ENCODE results near the gene SIRPA.

SIRPA gene

DNA sequence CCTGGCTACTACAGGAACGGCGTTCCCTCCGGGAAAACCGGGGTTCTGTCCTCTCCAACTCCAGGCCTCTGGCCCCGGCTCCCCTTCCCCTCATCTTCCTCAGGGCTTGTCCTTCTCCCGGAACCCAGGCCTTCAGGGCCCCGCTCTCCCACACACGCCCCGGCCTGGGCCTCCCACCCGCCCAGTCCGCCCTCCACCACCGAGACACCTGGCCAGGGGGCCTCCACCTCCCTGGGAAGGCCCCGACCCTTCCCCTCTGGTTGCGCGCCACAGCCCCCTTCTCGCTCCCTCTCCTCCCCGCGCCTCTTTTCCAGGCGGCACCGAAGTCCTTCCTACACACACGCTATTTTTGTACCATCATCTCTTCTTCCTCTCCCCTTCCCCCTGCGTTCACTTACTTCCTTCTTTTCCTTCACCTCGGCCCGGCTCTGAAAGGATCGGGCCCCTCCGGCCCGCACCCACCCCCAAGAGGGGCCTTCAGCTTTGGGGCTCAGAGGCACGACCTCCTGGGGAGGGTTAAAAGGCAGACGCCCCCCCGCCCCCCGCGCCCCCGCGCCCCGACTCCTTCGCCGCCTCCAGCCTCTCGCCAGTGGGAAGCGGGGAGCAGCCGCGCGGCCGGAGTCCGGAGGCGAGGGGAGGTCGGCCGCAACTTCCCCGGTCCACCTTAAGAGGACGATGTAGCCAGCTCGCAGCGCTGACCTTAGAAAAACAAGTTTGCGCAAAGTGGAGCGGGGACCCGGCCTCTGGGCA lies 1.3 kb upstream of the SIRPA start:
- no peaks in the 10 kb centered on the region for H3K27me3 ChIP-seq
- H3K27ac ChIP-seq: peak overlapping the region; percentile 100
- H3K9me3 ChIP-seq: no peaks in the 10 kb centered on the region
- H3K4me1 ChIP-seq (ENCODE audit: control insufficient read depth in 1 of 2, insufficient read depth in 1 of 2, low read depth in 1 of 2, low read length in 1 of 2): peaks cover 77 to 79% of the 10 kb centered on the region in 2 experiments
- H3K4me3 ChIP-seq (ENCODE audit: low read depth in 1 of 2, low read length in 1 of 2): peak overlapping the region; percentile 93 to 100
- H3K36me3 ChIP-seq: peaks cover 26% of the 10 kb centered on the region
- TF ChIP-seq, protein P1, sequence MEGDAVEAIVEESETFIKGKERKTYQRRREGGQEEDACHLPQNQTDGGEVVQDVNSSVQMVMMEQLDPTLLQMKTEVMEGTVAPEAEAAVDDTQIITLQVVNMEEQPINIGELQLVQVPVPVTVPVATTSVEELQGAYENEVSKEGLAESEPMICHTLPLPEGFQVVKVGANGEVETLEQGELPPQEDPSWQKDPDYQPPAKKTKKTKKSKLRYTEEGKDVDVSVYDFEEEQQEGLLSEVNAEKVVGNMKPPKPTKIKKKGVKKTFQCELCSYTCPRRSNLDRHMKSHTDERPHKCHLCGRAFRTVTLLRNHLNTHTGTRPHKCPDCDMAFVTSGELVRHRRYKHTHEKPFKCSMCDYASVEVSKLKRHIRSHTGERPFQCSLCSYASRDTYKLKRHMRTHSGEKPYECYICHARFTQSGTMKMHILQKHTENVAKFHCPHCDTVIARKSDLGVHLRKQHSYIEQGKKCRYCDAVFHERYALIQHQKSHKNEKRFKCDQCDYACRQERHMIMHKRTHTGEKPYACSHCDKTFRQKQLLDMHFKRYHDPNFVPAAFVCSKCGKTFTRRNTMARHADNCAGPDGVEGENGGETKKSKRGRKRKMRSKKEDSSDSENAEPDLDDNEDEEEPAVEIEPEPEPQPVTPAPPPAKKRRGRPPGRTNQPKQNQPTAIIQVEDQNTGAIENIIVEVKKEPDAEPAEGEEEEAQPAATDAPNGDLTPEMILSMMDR (IDR thresholded peaks at IDR 0.05): peak; percentile 40

DNA sequence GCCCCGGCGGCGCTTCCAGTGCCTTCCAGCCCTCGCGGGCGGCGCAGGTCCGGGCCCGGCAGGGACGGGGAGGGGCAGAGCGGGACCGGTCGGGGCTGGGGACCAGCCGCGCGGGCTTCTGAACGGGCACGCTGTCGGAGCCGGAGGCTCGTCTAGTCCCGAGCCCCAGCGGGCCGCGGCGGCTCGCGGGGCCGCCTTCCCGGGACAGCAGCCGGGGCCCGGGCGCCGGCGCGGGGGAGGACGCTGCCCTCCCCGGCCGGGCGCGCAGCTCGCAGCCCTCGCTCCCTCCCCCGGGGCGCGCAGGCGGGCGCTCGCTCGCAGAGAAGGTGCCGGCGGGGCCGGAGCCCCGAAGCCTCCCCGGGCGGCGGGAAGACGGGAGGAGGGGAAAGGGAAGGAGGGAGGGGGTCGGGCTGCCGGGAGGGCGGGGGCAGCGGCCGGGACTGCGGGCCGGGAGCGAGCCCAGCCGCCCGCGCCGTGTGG lies 696 bp upstream of the SIRPA start:
- peaks cover 32% of the 10 kb centered on the region for H3K36me3 ChIP-seq
- H3K4me3 ChIP-seq (ENCODE audit: low read depth in 1 of 2, low read length in 1 of 2): peak overlapping the region; percentile 93 to 100
- peaks cover 77 to 79% of the 10 kb centered on the region in 2 experiments for H3K4me1 ChIP-seq (ENCODE audit: control insufficient read depth in 1 of 2, insufficient read depth in 1 of 2, low read depth in 1 of 2, low read length in 1 of 2)
- H3K27me3 ChIP-seq: no peaks in the 10 kb centered on the region
- H3K9me3 ChIP-seq: no peaks in the 10 kb centered on the region
- peak overlapping the region; percentile 100 for H3K27ac ChIP-seq
- TF ChIP-seq, protein P1 (IDR thresholded peaks at IDR 0.05): peak; percentile 7

DNA sequence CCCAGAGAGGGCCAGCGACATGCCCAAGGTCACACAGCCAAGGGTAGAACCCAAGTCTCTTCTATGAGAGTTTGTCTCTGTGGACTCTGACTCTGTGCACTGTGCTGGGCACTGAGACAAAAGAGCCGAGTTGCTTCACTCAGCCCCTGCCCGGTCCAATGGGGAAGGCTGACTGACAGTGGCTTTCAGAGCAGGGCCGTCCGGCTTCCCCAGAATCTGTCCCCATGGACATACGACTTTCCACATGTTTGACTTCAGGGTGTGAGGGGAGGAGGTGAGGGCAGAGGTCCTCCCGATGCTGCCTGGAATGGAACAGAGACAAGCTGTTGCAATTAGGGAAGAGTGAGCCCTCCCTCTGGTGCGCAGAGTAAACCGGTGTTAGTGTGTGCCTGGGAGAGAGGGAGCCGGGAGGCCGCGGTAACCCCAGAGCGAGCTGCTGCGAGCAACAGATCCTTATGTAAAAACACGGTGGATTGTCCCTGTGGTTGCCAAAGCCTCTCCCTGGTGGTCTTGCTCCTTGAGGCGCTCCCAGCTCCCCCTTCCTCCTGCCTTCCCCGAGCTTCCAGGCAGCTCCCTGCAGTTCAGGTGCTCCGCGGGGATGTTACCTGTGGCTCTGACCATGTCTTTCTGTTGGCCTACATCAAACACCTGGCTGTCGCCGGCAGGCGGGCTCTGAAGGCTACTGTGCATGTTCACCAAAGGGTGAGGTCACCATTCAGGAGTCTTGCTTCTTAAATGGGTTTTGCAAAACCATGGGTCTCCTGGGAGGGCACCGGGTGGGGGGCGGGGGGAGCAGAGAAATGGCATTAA lies 672 bp downstream of the SIRPA start:
- TF ChIP-seq, protein P1 (IDR thresholded peaks at IDR 0.05): no peak
- H3K4me3 ChIP-seq (ENCODE audit: low read depth in 1 of 2, low read length in 1 of 2): peak overlapping the region; percentile 93 to 100
- peaks cover 31% of the 10 kb centered on the region for H3K36me3 ChIP-seq
- peaks cover 72 to 77% of the 10 kb centered on the region in 2 experiments for H3K4me1 ChIP-seq (ENCODE audit: control insufficient read depth in 1 of 2, insufficient read depth in 1 of 2, low read depth in 1 of 2, low read length in 1 of 2)
- no peaks in the 10 kb centered on the region for H3K9me3 ChIP-seq
- no peaks in the 10 kb centered on the region for H3K27me3 ChIP-seq
- H3K27ac ChIP-seq: peak overlapping the region; percentile 100

DNA sequence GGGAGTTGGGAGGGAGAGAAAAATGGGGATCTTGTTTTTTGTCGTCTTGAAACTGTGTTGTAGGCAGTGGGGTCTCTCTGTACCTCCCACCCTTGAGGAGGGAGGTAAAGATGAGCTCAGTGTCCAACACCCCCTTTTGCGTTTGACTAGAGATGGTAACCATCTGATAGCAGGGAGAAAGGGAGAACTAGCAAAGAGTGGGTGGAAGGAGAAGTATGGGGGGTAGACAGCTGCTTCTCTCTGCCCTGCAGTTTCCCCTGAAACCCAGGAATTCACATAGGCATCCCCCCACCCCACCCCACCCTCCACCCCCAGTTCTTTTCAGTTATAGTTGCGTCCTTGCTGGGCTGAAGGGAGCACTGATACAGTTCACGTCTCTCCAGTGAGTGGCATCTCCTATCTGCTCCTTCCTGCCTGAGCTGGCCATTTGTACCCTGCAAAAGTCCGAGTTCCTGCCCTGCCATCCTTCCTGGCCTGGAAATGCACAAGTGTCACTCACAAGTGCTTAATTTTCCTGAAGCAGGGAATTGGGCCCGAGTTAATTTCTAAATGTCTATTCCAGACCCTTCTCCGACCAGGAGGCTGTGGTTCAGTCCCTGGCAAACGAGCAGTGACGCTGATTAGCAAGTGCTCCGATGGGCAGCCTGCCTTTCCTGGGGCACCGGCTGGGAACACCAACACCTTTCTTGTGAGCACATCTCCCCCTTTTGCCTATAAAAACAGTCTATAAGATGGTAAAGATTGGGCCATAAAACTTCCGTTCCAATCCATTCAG lies 1.5 kb downstream of the SIRPA start:
- Histone ChIP-seq H3K27me3 (no peaks in the 10 kb centered on the region), H3K9me3 (no peaks in the 10 kb centered on the region), H3K4me3 (ENCODE audit: low read depth in 1 of 2, low read length in 1 of 2) (peak overlapping the region; percentile 93 to 100), H3K4me1 (ENCODE audit: control insufficient read depth in 1 of 2, insufficient read depth in 1 of 2, low read depth in 1 of 2, low read length in 1 of 2) (peaks cover 65 to 69% of the 10 kb centered on the region in 2 experiments), H3K36me3 (peaks cover 37% of the 10 kb centered on the region), H3K27ac (peak overlapping the region; percentile 100)
- TF ChIP-seq, protein P1 (IDR thresholded peaks at IDR 0.05): no peak

DNA sequence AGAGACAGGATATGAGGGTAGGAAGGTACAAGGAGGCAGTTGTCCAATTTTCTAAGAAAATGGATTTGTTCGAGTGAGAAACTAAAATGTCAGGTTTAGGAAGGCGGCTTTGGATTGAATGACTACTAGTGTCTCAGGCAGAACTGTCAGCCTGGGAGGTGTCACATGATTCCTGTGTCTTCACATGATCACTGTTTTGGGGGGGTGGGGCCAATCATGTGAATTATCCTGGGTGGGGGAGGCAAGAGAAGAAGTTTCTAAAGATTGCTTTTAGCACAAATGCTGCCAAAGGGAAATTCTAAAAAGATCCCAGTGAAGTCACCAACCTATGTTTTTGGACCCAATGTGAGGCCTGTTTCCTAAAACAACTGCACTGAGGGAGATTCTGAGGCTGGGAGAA lies 2.3 kb downstream of the SIRPA start:
- Histone ChIP-seq H3K4me3 (ENCODE audit: low read depth in 1 of 2, low read length in 1 of 2) (peak overlapping the region; percentile 93 to 100), H3K36me3 (peaks cover 45% of the 10 kb centered on the region), H3K9me3 (no peaks in the 10 kb centered on the region), H3K27me3 (no peaks in the 10 kb centered on the region), H3K4me1 (ENCODE audit: control insufficient read depth in 1 of 2, insufficient read depth in 1 of 2, low read depth in 1 of 2, low read length in 1 of 2) (peaks cover 56 to 61% of the 10 kb centered on the region in 2 experiments), H3K27ac (peak overlapping the region; percentile 100)
- TF ChIP-seq, protein P1 (IDR thresholded peaks at IDR 0.05): no peak

Data from neutrophil (primary cell).